GM21737 (cell line): ENCODE results near the gene KSR1.

ENCODE experiments used
- ATAC-seq: cut with Tn5 transposase; IDR thresholded peaks from one replicate; pipeline ENCODE4 v1.9.1; 2021; ENCODE audit warnings: mild to moderate bottlenecking, moderate library complexity; ENCODE audit not compliant: unreplicated experiment

KSR1 gene

GRCh38 chr17:27471321-27472269 lies 15.3 kb downstream of the KSR1 start:
- ATAC-seq, result peak; percentile 47

GRCh38 chr17:27473190-27473747 lies 17.0 kb downstream of the KSR1 start:
- no peak for ATAC-seq

- ATAC-seq, result peak; percentile 37
These were observed 17.7 kb downstream of the KSR1 start for GRCh38 chr17:27473748-27474609.

- no peak for ATAC-seq
These were observed 18.9 kb downstream of the KSR1 start for GRCh38 chr17:27475070-27475673.

- ATAC-seq, result no peak
These were observed 20.0 kb downstream of the KSR1 start for GRCh38 chr17:27475981-27476895.

- ATAC-seq, result no peak
These were observed 21.0 kb downstream of the KSR1 start for GRCh38 chr17:27477050-27477888.

GRCh38 chr17:27477971-27478684 lies 21.9 kb downstream of the KSR1 start:
- no peak for ATAC-seq

- no peak for ATAC-seq
These were observed 22.8 kb downstream of the KSR1 start for GRCh38 chr17:27478901-27479538.

- ATAC-seq, result no peak
These were observed 23.6 kb downstream of the KSR1 start for GRCh38 chr17:27479838-27480237.

- ATAC-seq, result no peak
These were observed 24.5 kb downstream of the KSR1 start for GRCh38 chr17:27480699-27481098.

GRCh38 chr17:27481327-27481726 lies 25.1 kb downstream of the KSR1 start:
- peak; percentile 55 for ATAC-seq

GRCh38 chr17:27485125-27485524 lies 28.9 kb downstream of the KSR1 start:
- no peak for ATAC-seq

- ATAC-seq, result no peak
These were observed 29.7 kb downstream of the KSR1 start for GRCh38 chr17:27485716-27486495.

GRCh38 chr17:27486741-27487140 lies 30.5 kb downstream of the KSR1 start:
- no peak for ATAC-seq

GRCh38 chr17:27488231-27488630 lies 32.0 kb downstream of the KSR1 start:
- no peak for ATAC-seq

- ATAC-seq, result no peak
These were observed 32.9 kb downstream of the KSR1 start for GRCh38 chr17:27489045-27489715.

GRCh38 chr17:27490391-27490790 lies 34.1 kb downstream of the KSR1 start:
- ATAC-seq, result no peak
